SK-N-SH (cell line): ENCODE measurements around the gene BNIP1. TPM values are rescaled to one million over a fixed set of nuclear protein-coding genes. Genes with fewer than 3 reads are reported as not detected.

Source experiments
- CTCF ChIA-PET: fragments of 300-600, 350-600 bp; formaldehyde crosslinking; extraction: SDS; loops from one replicate; lab custom pipeline; 2021; lab: Yijun Ruan, JAX
- POLR2A ChIA-PET: fragments of 350-600 bp; sonication (Branson Sonifier 250); formaldehyde crosslinking; extraction: SDS; loops from one replicate; lab custom pipeline; 2020; ENCODE audit warnings: antibody characterized with exemption, inconsistent platforms; lab: Yijun Ruan, JAX
- DNase-seq: peaks from one replicate; pipeline ENCODE4 v3.0.0; 2012
- H2AFZ ChIP-seq: fragments of 200-600 bp; sonication (generic); 2 replicates; pipeline ENCODE4 v1.8.1; 2016; ENCODE audit warnings: antibody characterized with exemption, mild to moderate bottlenecking, low read depth
- H3F3A ChIP-seq: fragments of 200-600 bp; sonication (generic); replicated peaks from 2 replicates; pipeline ENCODE3; 2016; ENCODE audit warnings: antibody characterized with exemption, mild to moderate bottlenecking; ENCODE audit not compliant: insufficient read depth
- H3K27ac ChIP-seq, 2 experiments: fragments of 200-500 bp in 1 of 2; fragments of 200-600 bp in 1 of 2; sonication (Bioruptor generic) in 1 of 2; sonication (generic), shearing (Covaris generic) in 1 of 2; 2 replicates each; pipeline versions ENCODE4 v1.5.1 to v1.6.1; 2014 to 2016; ENCODE audit warnings: low read depth in 2 of 2, inconsistent platforms in 1 of 2, low read length in 1 of 2, mild to moderate bottlenecking in 1 of 2, mixed read lengths in 1 of 2
- H3K27me3 ChIP-seq: fragments of 200-600 bp; sonication (generic), shearing (Covaris generic); 2 replicates; pipeline ENCODE4 v1.6.1; 2016; ENCODE audit warnings: mixed run types; ENCODE audit not compliant: insufficient read depth
- H3K36me3 ChIP-seq, 2 experiments: fragments of 200-500 bp in 1 of 2; fragments of 200-600 bp in 1 of 2; sonication (Bioruptor generic) in 1 of 2; sonication (generic) in 1 of 2; replicated peaks in 1 of 2; 2 replicates each; pipeline versions ENCODE3 to v1.5.1; 2014 to 2016; ENCODE audit warnings: low read length in 1 of 2, mild to moderate bottlenecking in 1 of 2; ENCODE audit not compliant: insufficient read depth in 2 of 2, control insufficient read depth in 1 of 2
- H3K4me1 ChIP-seq, 2 experiments: fragments of 200-500 bp in 1 of 2; fragments of 200-600 bp in 1 of 2; sonication (Bioruptor generic) in 1 of 2; sonication (generic), shearing (Covaris generic) in 1 of 2; 2 replicates each; pipeline versions ENCODE4 v1.5.1 to v1.6.1; 2014 to 2016; ENCODE audit warnings: low read depth in 1 of 2, low read length in 1 of 2, mixed run types in 1 of 2; ENCODE audit not compliant: insufficient read depth in 2 of 2, control insufficient read depth in 1 of 2
- H3K4me2 ChIP-seq: fragments of 200-600 bp; sonication (generic), shearing (Covaris generic); 2 replicates; pipeline ENCODE4 v1.6.1; 2017; ENCODE audit warnings: mixed run types
- H3K4me3 ChIP-seq, 2 experiments: fragments of 200-500 bp in 1 of 2; fragments of 200-600 bp in 1 of 2; sonication (Bioruptor generic) in 1 of 2; sonication (generic), shearing (Covaris generic) in 1 of 2; 2 replicates each; pipeline versions ENCODE4 v1.5.1 to v1.8.1; 2014 to 2016; ENCODE audit warnings: low read depth in 2 of 2, inconsistent platforms in 1 of 2, low read length in 1 of 2, mild to moderate bottlenecking in 1 of 2, mixed read lengths in 1 of 2, moderate library complexity in 1 of 2
- H3K79me2 ChIP-seq: fragments of 200-600 bp; sonication (generic); 2 replicates; pipeline ENCODE4 v1.8.1; 2017; ENCODE audit warnings: mild to moderate bottlenecking; ENCODE audit not compliant: insufficient read depth
- H3K9ac ChIP-seq: fragments of 200-600 bp; sonication (generic); 2 replicates; pipeline ENCODE4 v1.6.1; 2017; ENCODE audit warnings: mixed run types
- H3K9me2 ChIP-seq: fragments of 200-600 bp; sonication (generic); 2 replicates; pipeline ENCODE4 v1.6.1; 2017; ENCODE audit warnings: mixed run types
- H3K9me3 ChIP-seq: fragments of 200-600 bp; sonication (generic); 2 replicates; pipeline ENCODE4 v1.6.1; 2017; ENCODE audit warnings: mixed run types, mild to moderate bottlenecking, moderate library complexity
- H4K20me1 ChIP-seq: fragments of 200-600 bp; sonication (generic); 2 replicates; pipeline ENCODE4 v1.6.1; 2017; ENCODE audit warnings: mild to moderate bottlenecking, mixed run types; ENCODE audit not compliant: insufficient read depth
- CHD2 ChIP-seq: fragments of 150-350 bp; IDR thresholded peaks from 2 replicates; pipeline ENCODE4 v1.6.1; 2018; ENCODE audit warnings: low read length; ENCODE audit not compliant: partially characterized antibody
- CTCF ChIP-seq: fragments of 200-600 bp; sonication (generic); IDR thresholded peaks from 2 replicates; pipeline ENCODE4 v1.6.1; 2017; ENCODE audit warnings: antibody characterized with exemption, mild to moderate bottlenecking, moderate library complexity
- ELF1 ChIP-seq: IDR thresholded peaks from 2 replicates; pipeline ENCODE4 v1.4.0; 2012
- EP300 ChIP-seq, 2 experiments: IDR thresholded peaks; 2 replicates each; pipeline versions ENCODE4 v1.4.0 to v1.6.1; 2012; ENCODE audit warnings: borderline replicate concordance in 1 of 2, low read depth in 1 of 2, low read length in 1 of 2
- FOSL2 ChIP-seq: IDR thresholded peaks from 2 replicates; pipeline ENCODE4 v1.4.0; 2012; ENCODE audit warnings: low read depth, mild to moderate bottlenecking, moderate library complexity, borderline replicate concordance
- FOXJ3 ChIP-seq: sonication (generic); formaldehyde crosslinking; IDR thresholded peaks from 2 replicates; pipeline ENCODE4 v1.5.1; 2020; ENCODE audit warnings: mild to moderate bottlenecking, missing genetic modification reagents
- GATA2 ChIP-seq: sonication (generic); formaldehyde crosslinking; IDR thresholded peaks from 2 replicates; pipeline ENCODE4 v1.5.0; 2020; ENCODE audit warnings: mild to moderate bottlenecking, missing genetic modification reagents
- JUND ChIP-seq: IDR thresholded peaks from 2 replicates; pipeline ENCODE4 v1.4.0; 2012
- MXI1 ChIP-seq: IDR thresholded peaks from 2 replicates; pipeline ENCODE4 v1.6.1; 2012; ENCODE audit warnings: mild to moderate bottlenecking, low read depth, low read length, improper control_type of control experiment
- POLR2AphosphoS5 ChIP-seq: IDR thresholded peaks from 2 replicates; pipeline ENCODE4 v1.6.1; 2012; ENCODE audit warnings: low read depth, low read length
- RAD21 ChIP-seq: IDR thresholded peaks from 2 replicates; pipeline ENCODE4 v1.6.1; 2012; ENCODE audit warnings: mild to moderate bottlenecking, low read length
- REST ChIP-seq: IDR thresholded peaks from 2 replicates; pipeline ENCODE4 v1.6.1; 2012; ENCODE audit warnings: mild to moderate bottlenecking, low read depth, low read length, moderate library complexity
- TCF12 ChIP-seq: IDR thresholded peaks from 2 replicates; pipeline ENCODE4 v1.4.0; 2012
- USF1 ChIP-seq: IDR thresholded peaks from 2 replicates; pipeline ENCODE4 v1.4.0; 2012; ENCODE audit warnings: low read depth, borderline replicate concordance
- YY1 ChIP-seq: IDR thresholded peaks from 2 replicates; pipeline ENCODE4 v1.4.0; 2012; ENCODE audit warnings: low read depth, mild to moderate bottlenecking
- ZBTB33 ChIP-seq: IDR thresholded peaks from 2 replicates; pipeline ENCODE4 v1.4.0; 2012; ENCODE audit warnings: low read depth, borderline replicate concordance
- WGBS: methylation state at CpG from one replicate; pipeline ENCODE4 v1.1.6; 2017; ENCODE audit warnings: low lambda C conversion rate; 5-methylcytosine and 5-hydroxymethylcytosine counted together
- polyA plus RNA-seq, 3 experiments: library from polyadenylated mRNA; depleted of rRNA; stranded (reverse); fragments of >200 nt; gene quantifications; 2 replicates each; pipeline ENCODE4 v1.2.3, GENCODE V29; 2012
- TF ChIP-seq, protein P1 (sequence below): fragments of 150-350 bp; IDR thresholded peaks from 2 replicates; pipeline ENCODE4 v1.6.1; 2017; ENCODE audit warnings: antibody characterized with exemption, low read length, low read depth, borderline replicate concordance

Gene BNIP1
- polyA plus RNA-seq, 1 of the 3 experiments (the other 2 are of a cell fraction) = 16.7 TPM

GRCh38 chr5:173198049-173198448 is 53.7 kb downstream of the BNIP1 start:
- H3K27ac ChIP-seq = no peak overlapping the region
- no peak overlapping the region for H2AFZ ChIP-seq
- H3K4me1 ChIP-seq = 0 out of 4 replicates have a peak, but pooled peaks cover 0 to 5% of the 10 kb centered on the region in 2 experiments
- no peaks in the 10 kb centered on the region for H3K79me2 ChIP-seq
- no peaks in the 10 kb centered on the region for H3K36me3 ChIP-seq
- ChIA-PET CTCF (interaction anchor here (1.3 kb wide), 1 partner anchor 53 kb away, joined by 3 read pairs; no protein-coding TSS in a partner anchor), POLR2A (no interaction called here)
- H3K9me3 ChIP-seq = no peaks in the 10 kb centered on the region
- WGBS = 38% methylated on average over 7 of the region's 7 CpGs
- H3K9me2 ChIP-seq = no peaks in the 10 kb centered on the region
- no peak overlapping the region for H3K4me3 ChIP-seq
- TF ChIP-seq FOXJ3 (CRISPR knock-in tag) = no peak
- no peak for TF ChIP-seq GATA2 (CRISPR knock-in tag)
- no peak for TF ChIP-seq JUND
- TF ChIP-seq FOSL2 = no peak
- no peak for TF ChIP-seq REST
- TF ChIP-seq USF1 = no peak
- no peak for TF ChIP-seq RAD21
- no peak for TF ChIP-seq ELF1
- no peak overlapping the region for H3K9ac ChIP-seq
- no peak for DNase-seq
- H3K27me3 ChIP-seq = peaks cover 6% of the 10 kb centered on the region; the same call in 1 of the 2 replicates
- peaks cover 5% of the 10 kb centered on the region for H3F3A ChIP-seq
- no peak overlapping the region for H3K4me2 ChIP-seq
- no peaks in the 10 kb centered on the region for H4K20me1 ChIP-seq

DNA sequence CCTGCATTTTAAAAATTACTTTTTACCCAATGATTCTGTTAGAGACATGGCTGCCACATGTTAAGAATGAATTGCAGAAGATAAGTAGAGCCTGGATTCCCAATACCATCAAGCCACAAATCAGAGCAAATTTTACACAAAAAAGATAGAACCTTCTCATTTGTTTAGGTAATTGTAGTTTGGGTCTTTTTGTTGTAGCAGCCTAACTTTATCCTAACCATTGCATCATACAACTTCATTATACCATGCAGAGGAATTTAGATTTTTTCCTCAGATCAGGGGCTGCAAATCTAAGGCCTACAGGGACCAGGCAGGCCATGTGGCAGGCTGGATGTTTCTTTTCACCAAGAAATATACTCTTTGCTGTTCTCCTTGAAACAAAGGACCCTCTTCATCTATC is 56.0 kb downstream of the BNIP1 start:
- no peak overlapping the region for H3K4me3 ChIP-seq

More for the DNA sequence above, 56.0 kb downstream of the BNIP1 start:
- CTCF ChIA-PET = no interaction called here
- no peaks in the 10 kb centered on the region for H4K20me1 ChIP-seq
- no peaks in the 10 kb centered on the region for H3K9me3 ChIP-seq
- POLR2A ChIA-PET = no interaction called here
- peaks cover 2% of the 10 kb centered on the region; the same call in 1 of the 2 replicates for H3K27me3 ChIP-seq
- H3K36me3 ChIP-seq = no peaks in the 10 kb centered on the region
- DNase-seq = no peak
- H3K9ac ChIP-seq = no peak overlapping the region
- TF ChIP-seq TCF12 (no peak), RAD21 (no peak), POLR2AphosphoS5 (no peak), YY1 (no peak), CTCF (no peak), CHD2 (no peak), FOSL2 (no peak), MXI1 (no peak), ZBTB33 (no peak), EP300 (IDR thresholded peaks at IDR 0.05; ENCODE audit: borderline replicate concordance in 1 of 2, low read depth in 1 of 2, low read length in 1 of 2) (no peak)
- TF ChIP-seq, protein P1, sequence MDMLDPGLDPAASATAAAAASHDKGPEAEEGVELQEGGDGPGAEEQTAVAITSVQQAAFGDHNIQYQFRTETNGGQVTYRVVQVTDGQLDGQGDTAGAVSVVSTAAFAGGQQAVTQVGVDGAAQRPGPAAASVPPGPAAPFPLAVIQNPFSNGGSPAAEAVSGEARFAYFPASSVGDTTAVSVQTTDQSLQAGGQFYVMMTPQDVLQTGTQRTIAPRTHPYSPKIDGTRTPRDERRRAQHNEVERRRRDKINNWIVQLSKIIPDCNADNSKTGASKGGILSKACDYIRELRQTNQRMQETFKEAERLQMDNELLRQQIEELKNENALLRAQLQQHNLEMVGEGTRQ = no peak
- H3K79me2 ChIP-seq = no peaks in the 10 kb centered on the region
- H3K4me1 ChIP-seq = 0 out of 4 replicates have a peak, but pooled peaks cover 0 to 5% of the 10 kb centered on the region in 2 experiments
- H3K4me2 ChIP-seq = no peak overlapping the region
- H3K9me2 ChIP-seq = no peaks in the 10 kb centered on the region
- peaks cover 9% of the 10 kb centered on the region for H3F3A ChIP-seq
- H2AFZ ChIP-seq = no peak overlapping the region
- H3K27ac ChIP-seq = no peak overlapping the region
